Activated naive CD4-positive, alpha-beta T cell (primary cell): ENCODE data around the gene ENPP1.
"Not testable (repeated sequence)": the region's sequence is repeated elsewhere in the genome, so short reads cannot be mapped to it uniquely, and the experiment has no call there.

Experiments used
- DNase-seq, 4 experiments: peaks; one replicate each; lab custom pipeline; 2025; lab: John Stamatoyannopoulos, UW

Gene ENPP1

DNA sequence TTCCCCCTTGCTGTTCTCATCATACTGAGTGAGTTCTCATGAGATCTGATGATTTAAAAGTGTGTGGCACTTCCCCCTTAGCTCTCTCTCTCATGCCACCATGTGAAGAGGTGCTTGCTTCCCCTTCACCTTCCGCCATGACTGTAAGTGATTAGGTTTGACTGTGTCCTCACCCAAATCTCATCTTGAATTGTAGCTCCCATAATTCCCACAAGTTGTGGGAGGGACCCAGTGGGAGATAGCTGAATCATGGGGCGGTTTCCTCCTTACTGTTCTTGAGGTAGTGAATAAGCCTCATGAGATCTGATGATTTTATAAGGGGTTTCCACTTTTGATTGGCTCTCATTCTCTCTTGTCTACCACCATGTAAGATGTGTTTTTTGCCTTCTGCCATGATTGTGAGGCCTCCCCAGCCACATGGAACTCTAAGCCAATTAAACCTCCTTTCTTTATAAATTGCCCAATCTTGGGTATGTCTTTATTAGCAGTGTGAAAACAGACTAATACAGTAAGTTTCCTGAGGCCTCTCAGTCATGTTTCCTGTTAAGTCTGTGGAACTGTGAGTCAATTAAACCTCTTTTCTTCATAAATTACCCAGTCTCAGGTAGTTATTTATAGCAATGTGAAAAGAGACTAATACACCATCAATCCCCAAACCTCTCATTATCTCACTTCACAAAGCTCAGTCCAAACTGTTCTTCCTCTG lies 108.4 kb downstream of the ENPP1 start:
- not testable (repeated sequence) for DNase-seq

DNA sequence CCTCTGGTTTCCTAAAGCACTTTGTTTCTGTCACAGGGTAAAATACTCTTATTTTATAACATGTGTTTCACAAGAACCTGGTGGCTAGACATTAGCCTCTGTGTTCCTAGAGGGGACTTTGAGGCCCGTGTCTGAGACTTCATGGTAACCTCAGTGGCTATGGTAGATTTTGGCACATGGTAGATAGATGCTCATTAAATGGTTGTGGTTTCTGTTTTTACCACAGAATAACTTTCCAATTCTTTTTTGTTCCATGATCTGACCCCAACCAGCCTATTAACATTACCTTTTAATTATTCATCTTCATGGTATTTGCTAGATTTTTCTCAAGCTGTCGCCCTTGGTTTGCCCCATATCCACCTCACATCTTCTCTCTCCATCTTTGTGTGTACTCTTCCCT lies 109.0 kb downstream of the ENPP1 start:
- DNase-seq, result no peak

GRCh38 chr6:131917318-131917717 lies 109.5 kb downstream of the ENPP1 start:
- DNase-seq, result no peak

DNA sequence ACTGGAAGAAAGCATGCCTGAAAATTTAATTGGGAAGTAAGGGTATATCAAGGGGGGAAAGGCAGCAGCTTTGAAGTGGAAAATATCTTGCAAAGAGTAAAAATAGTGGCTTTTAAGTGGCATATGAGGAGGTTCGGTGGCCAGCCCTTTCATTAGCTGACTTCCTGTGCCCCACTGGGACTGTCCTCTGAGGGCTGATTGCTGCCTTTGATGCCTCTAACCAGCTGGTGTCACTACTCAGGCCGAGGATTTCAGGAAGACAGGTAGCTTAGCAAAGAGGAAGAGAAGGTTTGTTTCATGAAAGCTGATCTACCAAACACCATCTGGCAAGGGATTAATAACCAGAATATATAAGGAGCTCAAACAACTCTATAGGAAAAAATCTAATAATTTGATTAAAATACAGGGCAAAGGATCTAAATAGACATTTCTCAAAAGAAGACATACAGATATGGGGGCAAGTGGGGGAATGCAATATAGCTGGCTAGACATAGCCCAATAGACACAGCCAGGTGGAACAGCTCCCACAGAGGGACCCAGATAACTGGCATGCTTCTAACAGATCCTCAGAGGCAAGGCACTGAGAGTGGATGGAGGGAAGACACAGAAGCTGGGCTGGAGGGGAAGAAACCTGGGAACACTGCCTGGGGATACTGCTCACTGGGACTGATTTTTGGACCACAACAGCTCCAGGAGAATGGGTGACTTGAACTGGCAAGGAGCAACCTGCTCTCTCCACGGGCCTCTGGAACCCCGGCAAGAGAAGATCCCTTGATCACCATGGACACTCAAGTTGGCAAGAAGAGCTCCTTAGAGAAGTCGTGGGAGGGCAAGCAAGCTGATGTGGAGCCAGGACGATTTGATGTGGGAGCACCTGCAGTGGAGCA lies 110.2 kb downstream of the ENPP1 start:
- no peak for DNase-seq

DNA sequence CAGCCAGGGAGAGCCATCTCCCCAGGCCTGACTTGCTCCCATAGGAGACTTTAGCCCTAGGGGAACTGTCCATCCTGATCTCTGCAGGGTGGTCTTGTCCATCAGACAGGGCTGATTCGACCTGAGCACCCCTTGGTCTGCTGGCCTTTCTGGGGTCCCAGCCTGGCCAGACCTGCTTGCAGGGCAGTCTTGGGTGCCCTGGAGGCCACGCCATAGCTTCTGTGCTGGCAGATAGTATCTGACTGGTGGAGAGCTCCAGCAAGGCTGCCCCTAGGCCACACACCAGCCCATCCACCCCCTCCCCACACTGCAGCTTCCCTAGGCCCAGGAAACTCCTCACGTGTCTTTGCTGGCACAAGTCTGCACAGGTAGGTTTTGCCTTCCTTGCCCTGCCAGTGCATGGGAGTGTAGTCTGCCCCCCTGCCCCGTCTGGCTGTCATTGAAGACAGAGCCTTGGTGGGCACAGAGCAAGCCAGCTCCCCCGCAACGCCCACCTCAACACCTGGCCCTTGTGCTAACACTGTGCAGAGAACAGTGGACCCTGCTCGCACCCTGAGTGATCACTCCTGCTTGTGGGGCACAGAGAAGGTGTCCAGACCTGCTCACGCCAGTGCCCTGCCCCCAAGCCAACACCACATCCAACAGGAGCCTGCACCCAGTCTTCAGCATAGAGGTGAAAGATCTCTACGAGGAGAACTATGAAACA lies 111.0 kb downstream of the ENPP1 start:
- DNase-seq, result no peak

- no peak for DNase-seq
These were observed 112.8 kb downstream of the ENPP1 start for GRCh38 chr6:131920656-131921055.

DNA sequence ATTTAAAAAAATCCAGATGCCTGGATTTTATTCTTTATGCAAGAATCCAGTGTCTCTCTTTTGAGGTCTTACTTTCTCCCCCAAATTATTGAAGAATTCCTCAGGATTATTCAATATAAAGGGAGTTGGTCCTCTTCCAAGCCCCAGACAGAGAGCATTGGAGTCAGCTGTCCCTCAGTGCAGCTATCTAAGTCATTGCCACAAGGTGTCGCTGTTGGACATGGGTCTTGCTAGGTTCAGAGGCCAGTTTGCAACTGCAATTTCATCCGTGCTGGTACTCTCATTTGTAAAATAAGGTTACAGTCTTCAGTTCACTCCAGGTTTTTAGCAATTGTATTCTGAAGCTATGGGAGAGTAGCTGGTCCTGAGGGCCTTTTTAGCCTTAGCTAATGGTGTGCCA lies 115.5 kb downstream of the ENPP1 start:
- no peak for DNase-seq

DNA sequence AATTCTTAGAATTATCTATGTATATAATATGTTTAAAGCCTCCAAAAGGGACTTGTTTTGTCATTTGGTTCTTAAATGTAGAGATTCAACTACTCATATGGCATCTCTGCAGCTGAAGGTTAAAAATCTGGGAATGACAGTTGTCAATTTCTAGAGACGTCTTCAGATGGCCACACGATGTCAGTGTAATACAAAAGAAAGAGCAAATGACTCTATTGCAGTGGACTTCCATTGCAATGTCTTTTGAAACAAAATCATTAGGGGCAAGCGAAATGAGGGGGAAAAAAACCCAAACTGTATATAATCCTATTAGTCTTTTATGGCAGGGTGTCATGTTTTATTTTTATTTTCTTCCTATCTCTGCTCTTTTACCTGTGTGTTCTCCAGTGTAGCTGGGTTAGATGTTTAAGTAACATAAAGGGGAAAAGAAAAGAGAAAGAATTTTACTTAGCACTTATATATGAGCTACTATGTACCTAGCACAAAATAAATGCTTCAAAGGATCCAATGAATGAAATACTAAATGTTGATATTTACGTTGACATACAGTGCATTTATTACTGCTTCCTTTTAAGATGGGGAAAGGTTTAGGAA lies 117.2 kb downstream of the ENPP1 start:
- no peak for DNase-seq

- DNase-seq, result no peak
These were observed 121.4 kb downstream of the ENPP1 start for GRCh38 chr6:131929264-131929663.

- DNase-seq, result no peak
These were observed 122.2 kb downstream of the ENPP1 start for GRCh38 chr6:131929976-131930375.

- no peak for DNase-seq
These were observed 123.4 kb downstream of the ENPP1 start for GRCh38 chr6:131931063-131931750.

DNA sequence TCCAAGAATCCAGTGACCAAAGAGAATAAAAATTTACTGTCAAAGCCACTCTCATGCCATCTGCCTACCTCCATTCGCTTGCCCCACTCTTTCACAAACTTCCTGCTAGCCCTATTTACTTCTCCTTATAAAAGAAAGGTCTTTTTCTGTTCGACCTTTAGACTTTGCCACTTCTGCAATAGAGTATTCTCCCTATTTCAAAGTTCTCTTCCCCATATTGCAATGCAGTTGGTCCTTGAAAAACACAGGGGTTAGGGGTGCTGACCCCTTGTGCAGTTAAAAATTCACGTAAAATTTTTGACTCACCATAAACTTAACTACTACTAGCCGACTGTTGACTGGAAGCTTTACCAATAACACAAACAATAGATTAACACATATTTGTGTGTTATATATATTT lies 128.3 kb downstream of the ENPP1 start:
- DNase-seq, result no peak

DNA sequence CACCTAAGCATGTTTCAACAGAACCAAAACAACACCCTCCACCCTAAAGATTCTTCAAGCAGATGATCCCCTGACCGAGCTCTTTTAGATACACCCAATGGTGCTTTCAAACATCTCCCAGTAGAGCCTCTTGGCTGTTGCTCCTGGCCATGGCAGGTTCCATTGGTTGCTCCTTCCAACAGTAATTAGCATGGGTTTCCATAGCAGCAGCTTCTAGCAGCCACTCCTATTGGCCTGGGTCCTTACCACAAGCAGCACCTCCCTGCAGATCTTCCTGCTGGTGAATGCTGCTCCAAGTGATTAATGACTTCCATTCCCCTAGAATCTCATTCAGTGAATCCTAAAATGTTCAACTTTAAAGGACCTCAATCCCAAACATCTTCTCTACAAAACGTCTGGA lies 129.4 kb downstream of the ENPP1 start:
- DNase-seq, result no peak

- DNase-seq, result no peak
These were observed 130.1 kb downstream of the ENPP1 start for GRCh38 chr6:131937703-131938631.
